GM21619 (cell line): ENCODE results near the gene BIRC6.

Experiments used
- ATAC-seq: cut with Tn5 transposase; IDR thresholded peaks from one replicate; pipeline ENCODE4 v1.9.1; 2021; ENCODE audit not compliant: unreplicated experiment

Gene BIRC6

DNA sequence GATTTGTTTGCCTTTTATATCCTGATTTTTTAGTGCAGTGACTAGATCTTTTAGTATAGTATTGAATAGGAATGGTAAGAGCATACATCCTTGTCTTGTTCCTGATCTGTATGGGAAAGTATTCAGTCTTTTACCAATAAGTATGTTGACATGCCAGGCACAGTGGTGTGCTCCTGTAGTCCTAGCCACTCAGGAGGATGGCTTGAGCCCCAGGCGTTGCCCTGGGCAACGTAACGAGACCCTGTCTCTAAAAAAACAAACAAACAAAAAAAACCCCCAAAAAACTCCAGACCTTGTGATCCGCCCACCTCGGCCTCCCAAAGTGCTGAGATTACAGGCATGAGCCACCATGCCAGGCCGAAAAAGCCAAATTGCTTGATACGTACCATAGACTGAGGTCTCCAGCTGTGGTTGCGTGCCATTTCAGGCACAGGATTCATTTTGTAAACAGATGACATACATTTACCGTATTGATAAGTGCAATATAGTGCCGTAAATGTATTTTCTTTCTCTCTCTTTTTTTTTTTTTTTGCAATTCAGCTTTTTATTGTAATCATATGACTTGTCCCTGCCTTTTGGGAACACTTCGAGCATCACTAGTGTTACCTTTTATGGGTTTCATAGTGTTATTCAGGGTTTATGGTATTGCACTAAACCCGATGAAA lies 18.5 kb downstream of the BIRC6 start:
- ATAC-seq = no peak

DNA sequence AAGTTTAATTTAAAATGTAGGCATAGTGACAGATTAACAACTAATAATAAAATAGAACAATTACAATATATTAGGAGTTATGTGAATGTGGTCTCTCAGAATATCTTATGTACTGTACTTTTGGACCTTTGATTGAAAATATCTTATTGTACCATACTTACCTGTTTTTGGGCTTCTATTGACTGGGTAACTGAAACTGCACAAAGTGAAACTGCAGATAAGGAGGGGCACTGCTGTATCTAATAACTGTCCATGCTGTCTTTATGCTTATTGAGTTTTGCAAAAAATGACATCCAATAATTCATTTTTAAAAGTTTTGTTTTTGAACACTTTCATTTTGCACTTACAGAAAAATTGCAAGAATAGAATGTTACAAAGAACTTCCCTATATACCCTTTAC lies 19.9 kb downstream of the BIRC6 start:
- ATAC-seq = no peak

DNA sequence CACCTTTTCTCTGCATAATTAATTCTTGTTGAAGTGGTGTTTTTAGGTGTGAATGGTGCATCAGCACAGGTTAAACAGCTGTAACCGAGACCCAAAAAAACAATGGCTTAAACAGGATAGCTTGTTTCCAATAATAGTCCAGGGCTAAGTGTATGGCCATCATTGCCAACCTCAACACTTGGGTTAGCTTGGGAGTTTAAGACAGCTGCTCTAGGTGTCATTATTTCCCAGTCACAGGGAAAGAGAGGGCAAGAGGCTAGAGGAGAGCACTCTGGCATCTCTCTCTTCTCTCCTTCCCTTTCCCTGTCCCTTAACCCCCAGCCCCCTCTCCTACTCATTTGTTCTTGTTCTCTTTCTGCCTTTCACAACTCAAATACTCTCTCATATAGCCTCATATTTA lies 21.1 kb downstream of the BIRC6 start:
- ATAC-seq = no peak

DNA sequence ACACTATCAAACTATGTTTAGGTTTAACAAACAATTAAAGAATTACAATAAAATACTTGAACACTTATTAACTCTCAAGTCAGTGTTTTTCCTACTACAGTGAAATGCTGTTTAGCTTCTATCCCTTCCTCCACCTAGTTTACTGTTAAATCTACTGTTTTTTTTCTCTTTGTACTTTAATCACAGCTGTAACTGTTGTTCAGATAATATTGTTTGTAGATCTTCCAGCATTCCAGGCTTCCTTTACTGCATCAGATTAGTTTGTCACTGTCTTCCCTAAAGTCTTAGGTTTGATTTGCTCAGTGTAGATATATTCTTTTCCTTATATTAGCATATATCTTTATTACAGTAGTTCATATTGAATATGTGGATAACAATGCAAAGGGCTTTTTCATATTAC lies 22.5 kb downstream of the BIRC6 start:
- no peak for ATAC-seq

DNA sequence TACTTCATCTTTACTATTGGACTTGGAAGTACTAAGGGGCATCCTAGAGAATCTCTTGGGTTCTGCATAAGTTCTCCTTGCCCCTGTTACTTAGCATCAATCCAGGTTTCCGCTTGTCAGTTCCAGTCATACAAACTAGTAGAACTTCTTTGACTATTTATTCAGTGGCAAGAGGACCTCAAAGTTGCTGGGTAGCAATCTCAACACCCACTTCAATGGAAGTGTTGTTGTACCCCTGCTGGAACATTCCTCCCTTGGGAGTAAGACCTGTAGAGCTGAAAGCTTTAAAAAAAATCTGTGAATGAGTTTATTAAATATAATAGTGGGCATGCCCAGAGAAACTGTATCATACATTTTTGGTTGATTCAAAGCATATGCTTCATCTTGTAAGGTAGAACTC lies 27.0 kb downstream of the BIRC6 start:
- ATAC-seq = no peak

DNA sequence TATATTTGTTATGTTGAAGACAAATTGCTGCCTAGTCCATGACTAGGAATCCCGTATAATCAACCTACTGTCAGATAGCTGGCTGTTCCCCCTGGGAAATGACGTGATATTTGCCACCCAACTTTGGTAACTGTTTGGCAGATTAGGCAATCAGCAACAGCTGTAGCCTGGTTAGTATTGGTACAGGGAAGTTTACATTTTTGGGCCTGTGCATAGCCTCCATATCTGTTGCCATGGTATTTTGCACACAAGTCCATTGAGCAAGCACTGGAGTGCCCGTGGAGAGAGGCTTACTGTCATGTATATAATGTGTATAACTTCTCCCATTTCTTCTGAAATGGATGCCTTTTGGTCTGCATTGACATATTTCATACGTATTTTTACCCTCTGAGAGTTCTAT lies 27.7 kb downstream of the BIRC6 start:
- ATAC-seq = no peak

DNA sequence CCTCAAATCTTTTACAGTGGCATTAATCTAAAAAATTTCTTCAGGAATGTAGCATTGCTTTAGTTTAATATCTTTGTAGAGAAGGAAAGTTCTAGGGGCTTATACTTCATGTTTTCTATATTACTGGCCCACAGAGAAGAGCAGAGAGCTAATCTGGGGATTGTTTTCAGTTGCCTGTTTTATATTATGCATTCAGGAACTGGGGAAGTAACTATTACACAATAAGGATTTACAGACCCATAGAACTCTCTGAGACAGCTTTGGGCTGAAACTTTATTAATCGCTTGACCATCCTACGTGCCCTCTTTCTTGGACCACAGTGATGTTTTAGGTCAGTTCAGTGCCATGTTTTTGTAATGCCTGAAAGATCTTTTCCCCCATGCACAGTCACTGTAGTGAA lies 29.9 kb downstream of the BIRC6 start:
- ATAC-seq = no peak

DNA sequence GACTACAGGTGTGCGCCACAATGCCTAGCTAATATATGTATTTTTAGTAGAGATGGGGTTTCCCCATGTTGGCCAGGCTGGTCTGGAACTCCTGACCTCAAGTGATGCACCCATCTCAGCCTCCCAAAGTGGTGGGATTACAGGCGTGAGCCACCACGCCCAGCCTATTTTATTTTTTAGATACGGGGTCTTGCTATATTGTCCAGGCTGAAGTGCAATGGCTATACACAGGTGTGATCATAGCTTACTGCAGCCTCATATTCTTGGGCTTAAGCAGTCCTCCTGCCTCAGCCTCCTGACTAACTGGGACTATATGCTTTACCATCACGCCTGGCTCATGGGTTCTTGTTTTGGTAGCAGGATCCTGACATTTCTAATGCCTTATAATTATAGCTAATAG lies 42.4 kb downstream of the BIRC6 start:
- no peak for ATAC-seq

DNA sequence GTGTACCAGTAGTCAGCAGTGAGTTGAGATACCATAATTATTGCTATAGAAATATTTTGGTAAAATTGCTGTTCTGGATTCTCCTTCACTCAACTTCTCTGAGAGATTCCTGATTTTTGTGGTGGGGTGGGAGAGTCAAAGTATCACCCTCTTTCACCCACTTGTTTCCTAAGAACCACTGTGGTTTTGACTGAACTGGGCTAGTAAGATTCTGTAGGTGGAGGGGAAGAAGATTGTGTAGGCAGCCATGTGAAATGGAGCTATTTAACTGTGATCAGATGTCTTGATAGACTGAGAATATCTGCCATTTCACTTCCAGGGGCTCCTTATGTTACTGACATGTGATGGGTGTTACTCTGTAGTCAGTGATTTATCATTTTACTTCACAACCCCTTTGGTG lies 45.3 kb downstream of the BIRC6 start:
- ATAC-seq = no peak

DNA sequence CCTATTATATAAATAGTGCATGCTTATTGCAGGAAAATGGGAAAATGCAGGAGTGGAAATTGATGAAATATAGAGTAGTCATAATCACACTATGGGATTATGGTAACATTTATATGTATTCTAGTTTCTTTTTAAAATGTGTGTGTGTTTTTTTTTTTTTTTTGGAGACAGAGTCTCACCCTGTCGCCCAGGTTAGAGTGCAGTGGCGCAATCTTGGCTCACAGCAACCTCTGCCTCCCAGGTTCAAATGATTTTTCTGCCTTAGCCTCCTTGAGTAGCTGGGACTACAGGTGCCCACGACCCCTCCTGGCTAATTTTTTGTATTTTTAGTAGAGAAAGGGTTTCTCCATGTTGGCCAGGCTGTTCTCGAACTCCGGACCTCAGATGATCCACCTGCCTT lies 47.0 kb downstream of the BIRC6 start:
- no peak for ATAC-seq

DNA sequence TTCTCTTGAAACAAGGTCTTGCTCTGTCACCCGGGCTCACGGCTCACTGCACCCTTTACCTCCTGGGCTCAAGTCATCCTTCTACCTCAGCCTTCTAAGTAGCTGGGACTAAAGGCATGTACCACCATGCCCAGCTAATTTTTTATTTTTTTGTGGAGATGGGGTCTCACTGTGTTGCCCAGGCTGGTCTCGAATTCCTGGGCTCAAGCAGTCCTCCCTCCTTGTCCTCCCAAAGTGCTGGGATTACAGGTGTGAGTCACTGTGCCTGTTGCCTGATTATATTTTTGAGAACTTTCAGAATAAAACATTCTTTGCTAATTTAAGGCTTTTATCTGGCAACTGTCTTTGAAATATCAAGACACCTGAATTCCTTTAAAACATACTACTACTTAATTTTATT lies 47.9 kb downstream of the BIRC6 start:
- no peak for ATAC-seq

DNA sequence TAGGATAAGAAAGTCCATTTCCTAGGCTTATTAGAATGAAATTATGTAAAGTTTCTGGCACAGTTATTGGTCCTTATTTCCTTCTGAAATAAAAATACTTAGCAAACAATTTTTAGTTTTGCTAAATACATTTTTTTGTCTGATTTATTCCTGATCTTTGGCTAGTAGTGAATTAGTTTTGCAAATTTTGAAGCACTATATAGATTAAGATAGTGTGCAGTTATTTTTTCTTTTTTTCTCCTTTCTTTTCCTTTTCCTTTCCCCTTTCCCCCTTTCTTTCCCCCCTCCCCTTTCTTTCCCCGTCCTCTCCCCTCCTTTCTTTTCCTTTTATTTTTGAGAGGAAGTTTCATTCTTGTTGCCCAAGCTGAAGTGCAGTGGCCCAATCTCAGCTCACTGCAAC lies 59.7 kb downstream of the BIRC6 start:
- no peak for ATAC-seq

DNA sequence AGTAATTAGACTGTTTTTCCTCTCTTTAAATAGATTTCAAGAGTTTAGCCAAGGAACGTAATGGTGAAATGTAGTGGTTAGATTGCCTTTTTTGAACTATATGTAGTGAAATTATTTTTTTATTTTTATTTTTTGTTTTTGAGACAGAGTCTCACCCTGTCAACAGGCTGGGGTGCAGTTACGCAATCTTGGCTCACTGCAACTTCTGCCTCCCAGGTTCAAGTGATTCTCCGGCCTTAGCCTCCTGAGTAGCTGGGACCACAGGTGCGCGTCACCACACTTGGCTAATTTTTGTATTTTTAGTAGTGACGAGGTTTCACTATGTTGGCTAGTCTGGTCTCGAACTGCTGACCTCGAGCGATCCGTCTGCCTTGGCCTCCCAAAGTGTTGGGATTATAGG lies 60.8 kb downstream of the BIRC6 start:
- no peak for ATAC-seq

DNA sequence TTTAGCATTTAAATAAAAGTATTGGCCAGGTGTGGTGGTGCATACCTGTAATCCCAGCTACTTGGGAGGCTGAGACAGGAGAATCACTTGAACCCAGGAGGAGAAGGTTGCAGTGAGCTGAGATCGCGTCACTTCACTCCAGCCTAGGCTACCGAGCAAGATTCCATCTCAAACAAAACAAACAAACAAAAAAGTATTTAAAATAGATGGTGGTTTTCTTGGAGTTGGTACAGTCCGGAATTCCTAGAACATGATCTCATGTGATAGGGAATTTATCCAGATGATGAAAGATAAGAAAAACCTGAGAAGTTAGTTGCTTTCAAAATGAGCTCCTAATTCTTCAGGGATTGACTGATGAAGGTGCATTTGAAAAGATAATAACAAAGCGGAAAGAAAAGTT lies 62.0 kb downstream of the BIRC6 start:
- no peak for ATAC-seq

DNA sequence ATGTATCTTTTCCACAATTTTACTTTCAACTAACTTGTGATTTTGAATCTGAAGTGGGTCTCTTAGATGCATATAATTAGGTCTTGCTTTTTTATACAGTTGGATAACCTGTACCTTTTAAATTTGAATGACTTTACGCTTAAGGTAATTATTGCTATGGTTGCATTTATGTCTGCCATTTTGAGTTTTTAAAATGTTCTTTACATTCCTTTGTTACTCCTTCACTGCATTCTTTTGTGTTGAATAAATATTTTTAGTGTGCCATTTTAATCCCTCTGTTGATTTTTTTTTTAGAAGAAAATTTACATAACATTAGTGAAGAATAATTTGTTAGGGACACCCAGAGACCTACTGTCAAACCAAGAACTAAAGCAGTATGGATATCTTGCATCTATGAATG lies 65.3 kb downstream of the BIRC6 start:
- no peak for ATAC-seq

DNA sequence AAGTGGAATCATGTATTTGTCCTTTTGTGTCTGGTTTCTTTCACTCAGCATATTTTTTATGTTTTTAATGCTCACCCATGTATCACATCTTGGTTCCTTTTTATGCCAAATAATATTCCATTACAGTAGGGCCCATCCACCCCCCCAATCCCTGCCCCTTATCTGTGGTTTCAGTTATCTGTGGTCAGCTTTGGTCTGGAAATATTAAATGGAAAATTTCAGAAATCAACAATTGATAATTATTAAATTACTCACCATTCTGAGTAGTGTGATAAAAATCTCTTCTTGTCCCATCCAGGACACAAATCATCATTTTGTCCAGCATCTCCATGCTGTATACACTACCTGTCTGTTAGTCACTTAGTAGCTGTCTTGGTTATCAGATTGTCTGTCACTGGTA lies 66.7 kb downstream of the BIRC6 start:
- ATAC-seq = no peak

DNA sequence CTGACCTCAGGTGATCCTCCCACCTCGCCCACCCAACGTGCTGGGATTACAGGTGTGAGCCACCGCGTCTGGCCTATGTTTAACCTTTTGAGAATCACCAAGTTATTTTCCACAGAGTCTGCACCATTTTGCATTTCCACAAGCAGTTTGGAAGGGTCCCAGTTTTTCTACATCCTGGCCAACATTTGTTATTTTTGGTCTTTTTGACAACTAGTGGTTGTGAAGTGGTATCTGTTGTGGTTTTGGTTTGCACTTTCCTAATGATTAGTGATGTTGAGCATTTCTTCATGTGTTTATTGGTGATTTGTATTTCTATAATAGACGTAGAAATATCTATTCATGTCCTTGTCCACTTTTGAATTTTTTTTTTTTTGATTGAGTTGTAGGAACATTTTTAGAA lies 67.9 kb downstream of the BIRC6 start:
- ATAC-seq = no peak

DNA sequence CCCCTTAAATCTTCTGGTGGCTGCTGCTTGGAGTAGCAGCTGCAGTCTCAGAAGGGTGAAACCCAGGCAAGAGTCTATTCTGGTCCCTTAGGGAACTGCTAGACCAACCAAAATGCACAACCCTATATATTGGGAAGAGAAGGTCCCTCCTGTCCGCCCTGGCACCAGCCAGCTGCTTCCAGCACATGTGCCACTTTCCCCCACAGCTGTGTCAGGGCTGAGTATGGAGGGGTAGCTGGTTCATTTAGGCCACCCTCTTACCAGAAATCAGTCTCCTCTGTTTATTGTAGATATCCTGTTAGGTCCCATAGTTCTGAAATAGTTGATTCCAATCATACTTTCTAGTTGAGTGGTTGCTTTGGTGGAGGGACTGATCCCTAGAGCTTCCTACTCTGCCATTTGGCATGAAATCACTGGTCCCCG lies 68.9 kb downstream of the BIRC6 start:
- ATAC-seq = no peak

DNA sequence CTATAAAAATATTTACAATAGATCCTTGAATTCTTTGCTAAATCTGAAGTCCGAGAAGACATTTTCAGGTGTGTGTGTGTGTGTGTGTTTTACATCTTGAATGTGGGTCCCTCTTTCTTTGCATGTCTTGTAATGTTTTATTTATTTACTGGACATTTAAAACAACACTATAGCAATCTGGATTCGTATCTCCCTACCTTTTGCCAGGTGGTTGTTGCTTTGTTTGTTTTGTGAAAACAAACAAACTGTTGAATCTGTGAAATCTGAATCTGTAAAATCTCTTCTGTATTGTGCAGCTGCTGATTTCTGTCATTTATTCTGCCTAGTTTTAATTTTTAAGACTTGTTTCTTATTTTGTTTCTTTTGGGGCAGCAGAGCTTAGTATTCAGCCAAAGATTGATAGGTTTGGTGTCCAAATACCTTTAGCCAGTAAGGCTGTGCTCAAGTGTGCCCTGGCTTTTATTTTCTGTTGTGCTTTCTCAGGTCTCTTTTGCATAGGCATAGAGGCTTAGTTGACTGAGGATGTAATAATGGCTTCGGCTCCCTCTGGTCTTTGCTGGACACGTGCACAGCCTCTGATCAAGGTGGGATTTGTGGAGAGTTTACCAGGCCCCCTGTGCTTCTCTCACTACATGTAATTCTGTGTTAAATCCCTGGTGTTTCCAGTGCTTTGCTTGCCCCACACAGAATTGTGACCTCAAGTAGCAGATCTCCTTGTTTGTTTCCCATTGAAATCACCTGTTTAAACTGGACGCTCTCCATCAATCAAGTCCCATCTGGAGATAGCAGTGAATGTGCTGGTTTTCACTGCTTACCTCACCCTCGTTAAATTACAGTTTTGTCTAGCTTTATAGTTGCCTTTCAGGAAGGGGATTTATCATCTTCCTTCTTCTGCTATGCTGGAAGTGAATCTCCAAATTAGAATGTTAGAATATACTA lies 71.1 kb downstream of the BIRC6 start:
- ATAC-seq = no peak

DNA sequence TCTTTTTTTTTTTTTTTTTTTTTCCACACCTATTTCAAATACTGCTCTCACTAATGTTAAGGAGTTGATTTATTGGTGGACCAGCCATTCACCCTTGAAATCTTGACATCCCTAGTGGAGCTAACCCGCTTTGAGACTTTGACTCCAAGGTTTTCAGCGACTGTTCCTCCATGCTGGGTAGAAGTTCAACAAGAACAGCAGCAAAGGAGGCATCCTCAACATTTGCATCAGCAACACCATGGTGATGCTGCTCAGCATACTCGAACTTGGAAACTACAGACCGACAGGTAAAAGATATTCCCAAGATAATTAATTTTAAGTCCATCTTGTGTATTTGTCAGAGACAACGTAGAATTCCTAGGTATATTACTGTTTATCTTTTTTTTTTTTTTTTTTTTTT lies 74.0 kb downstream of the BIRC6 start:
- no peak for ATAC-seq

DNA sequence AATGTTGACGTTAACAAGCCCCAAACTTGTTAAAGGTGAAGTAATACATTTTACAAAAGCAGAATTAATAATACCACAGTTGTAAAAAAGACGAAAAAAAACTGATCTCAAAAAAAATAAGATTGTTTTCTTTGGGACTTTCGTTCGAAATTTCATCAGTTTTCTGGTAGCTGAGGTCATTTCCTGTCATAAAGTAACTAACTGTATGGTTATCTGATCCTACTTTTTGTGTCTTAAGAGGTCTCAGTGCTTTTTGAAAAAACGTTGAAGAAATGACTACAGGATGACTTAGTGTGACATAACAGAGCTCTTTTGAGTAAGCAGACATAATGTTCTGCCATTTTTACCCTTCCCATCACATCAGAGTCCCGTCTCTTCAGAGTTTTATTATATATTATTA lies 79.3 kb downstream of the BIRC6 start:
- ATAC-seq = no peak

DNA sequence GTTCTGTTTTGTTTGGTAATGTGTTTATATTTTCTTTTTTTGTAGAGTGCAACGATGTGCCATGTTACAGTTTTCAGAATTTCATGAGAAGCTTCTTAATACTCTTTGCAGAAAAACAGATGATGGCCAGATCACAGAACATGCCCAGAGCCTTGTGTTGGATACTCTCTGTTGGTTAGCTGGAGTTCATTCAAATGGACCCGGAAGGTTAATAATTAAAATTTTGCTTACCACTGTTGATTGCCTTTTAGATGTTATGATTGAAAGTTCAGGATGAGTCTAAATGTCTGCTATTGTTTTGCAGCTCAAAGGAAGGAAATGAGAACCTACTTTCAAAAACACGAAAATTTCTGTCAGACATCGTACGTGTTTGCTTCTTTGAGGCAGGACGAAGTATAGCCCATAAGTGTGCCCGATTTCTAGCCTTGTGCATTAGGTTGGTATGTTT lies 85.2 kb downstream of the BIRC6 start:
- no peak for ATAC-seq
